GM19452 (cell line): ENCODE results near the gene ATXN1.
"Not testable (repeated sequence)": the region's sequence is repeated elsewhere in the genome, so short reads cannot be mapped to it uniquely, and the experiment has no call there.

Experiments used
- ATAC-seq: cut with Tn5 transposase; IDR thresholded peaks from one replicate; pipeline ENCODE4 v1.9.1; 2021; ENCODE audit not compliant: unreplicated experiment

The ATXN1 gene

DNA sequence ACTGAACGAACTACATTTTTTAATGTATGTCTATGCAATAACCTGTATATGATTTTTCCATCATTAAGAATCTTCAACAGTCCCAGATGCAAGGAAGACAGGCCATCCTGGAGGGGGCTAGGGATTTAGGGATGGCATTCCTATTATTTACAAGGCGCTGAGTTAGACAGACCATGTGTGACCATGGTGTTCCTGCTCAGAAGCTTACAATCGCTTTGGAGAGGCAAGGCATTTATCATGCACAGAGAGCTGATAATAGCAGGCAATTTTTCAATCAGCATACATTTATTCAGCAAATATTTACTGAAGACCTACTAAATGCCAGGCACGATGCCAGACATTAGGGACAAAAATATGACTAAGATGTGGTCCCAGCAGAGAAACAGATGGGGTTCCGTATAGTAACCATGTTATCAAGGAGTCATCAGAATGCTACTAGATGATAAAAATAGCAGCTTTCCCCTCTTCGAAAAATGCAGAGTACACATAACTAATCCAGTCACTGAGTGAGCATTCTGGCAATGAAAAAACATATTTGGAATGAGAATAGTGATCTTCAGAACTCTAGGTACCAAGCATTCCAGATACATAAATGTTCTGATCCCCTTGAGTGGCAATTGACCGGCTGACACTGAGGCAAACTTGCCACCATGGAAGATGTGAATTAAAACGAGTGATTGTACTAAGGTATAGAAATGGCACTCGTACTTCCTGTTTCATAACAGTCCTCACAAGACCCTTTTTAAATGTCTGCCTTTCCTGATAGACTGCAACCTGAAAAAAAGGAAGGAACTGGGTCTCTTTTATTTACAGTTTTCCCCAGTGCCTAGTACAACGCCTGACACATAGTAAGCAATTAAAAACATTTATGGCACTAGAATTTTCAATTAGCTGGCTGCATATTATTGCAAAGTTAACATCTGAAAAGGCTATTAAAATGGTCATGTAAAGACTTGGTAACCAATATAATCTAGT, 135.7 kb downstream of the ATXN1 start:
- ATAC-seq = no peak

- no peak for ATAC-seq
These were observed 136.5 kb downstream of the ATXN1 start for GRCh38 chr6:16624636-16625290.

DNA sequence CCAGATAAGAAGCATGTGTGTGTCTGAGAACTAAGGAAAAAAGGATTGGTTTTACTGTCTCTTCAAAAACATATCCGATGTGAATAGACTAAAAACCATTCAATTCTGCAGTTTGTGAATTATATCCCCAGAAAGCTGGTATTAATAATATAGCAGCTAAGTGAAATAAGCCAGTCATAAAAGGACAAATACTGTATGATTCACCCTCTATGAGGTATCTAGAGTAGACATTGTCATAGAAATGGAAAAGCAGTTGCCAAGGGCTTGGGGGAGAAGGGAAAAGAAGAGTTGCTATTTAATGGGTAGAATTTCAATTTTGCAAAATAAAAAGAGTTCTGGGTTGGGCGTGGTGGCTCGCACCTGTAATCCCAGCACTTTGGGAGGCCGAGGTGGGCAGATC, 137.5 kb downstream of the ATXN1 start:
- ATAC-seq = no peak

DNA sequence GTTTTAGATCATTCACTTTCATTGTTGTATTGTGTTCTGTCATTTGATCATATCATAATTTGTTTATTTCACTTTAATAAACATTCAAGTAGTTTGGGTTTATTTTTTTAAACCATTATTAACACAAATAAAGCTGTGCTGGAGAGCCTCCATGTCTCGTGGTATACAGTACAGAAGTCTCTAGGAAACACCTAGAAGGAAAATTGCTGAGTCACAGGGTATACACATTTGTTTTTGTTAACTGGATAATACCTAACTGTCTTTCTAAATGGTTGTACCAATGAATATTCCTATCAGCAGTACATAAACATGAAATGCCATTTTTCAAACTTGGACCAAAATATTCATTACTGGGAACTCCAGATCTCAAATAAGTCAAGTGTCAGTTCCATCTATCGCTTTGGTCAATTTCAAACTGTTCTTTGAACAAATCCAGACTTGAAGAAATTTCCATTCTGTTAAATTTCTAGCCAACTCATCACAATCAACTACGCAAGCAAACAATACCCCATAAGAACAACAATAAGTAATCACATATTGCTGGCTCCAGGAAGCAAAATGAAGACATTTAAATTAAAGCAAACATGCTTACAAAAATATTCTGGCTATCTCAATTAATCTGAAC, 138.1 kb downstream of the ATXN1 start:
- ATAC-seq = no peak

GRCh38 chr6:16622193-16622592, 139.1 kb downstream of the ATXN1 start:
- ATAC-seq = no peak

GRCh38 chr6:16621002-16621401, 140.3 kb downstream of the ATXN1 start:
- ATAC-seq = no peak

DNA sequence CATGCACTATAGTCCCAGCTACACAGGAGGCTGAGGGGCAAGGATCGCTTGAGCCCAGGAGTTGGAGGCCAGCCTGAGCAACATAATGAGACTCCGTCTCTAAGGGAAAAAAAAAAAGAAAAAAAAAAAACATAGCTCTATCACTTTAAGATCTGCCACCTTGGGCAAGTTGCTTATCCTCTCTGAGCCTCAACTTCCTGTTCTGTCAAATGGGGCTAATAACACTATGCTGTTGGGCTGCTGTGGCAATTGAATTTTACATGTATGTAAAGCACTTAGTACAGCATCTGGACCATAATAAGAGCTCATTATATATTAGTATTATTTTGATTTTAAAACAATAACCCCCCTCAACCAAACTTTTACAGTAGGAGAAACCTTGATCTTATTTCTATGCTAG, 141.5 kb downstream of the ATXN1 start:
- ATAC-seq = no peak

DNA sequence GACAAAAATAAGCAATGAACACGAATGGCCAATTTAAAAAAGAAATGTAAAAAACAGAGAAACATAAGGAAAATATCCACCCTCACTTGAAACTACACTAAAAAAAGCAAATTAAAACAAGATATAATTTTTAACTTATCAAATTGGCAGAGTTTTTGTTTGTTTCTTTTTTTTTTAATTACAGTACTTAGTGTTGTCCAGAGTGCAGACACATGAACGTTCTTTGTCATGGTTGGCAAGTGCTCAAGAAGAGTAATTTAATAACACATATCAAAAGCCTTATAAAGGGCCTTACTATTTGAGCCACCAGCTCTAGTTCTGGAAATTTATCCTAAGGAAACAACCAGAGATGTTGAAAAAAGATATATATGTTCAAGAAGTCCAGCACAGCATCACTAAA, 142.3 kb downstream of the ATXN1 start:
- no peak for ATAC-seq

DNA sequence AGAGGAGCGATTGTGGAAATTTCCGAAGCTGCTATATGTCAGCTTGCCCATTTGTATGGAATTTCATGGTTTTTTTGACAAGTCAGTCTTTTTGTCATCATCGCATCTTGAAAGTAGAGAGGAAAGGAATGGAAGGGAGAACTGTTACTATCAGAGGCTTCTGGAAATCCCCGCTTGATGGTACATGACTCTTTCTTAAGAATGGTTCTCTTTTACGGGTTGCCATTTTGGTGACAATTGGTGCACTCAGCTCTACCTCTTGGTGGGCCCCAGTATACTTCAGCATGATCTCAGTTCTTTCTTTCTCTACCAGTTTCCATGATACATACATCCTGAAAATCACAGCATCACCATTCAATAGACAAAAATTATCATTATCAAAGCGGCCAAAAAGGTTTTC, 146.0 kb downstream of the ATXN1 start:
- ATAC-seq = not testable (repeated sequence)

- ATAC-seq = not testable (repeated sequence)
These were observed 147.1 kb downstream of the ATXN1 start for GRCh38 chr6:16614143-16614542.

DNA sequence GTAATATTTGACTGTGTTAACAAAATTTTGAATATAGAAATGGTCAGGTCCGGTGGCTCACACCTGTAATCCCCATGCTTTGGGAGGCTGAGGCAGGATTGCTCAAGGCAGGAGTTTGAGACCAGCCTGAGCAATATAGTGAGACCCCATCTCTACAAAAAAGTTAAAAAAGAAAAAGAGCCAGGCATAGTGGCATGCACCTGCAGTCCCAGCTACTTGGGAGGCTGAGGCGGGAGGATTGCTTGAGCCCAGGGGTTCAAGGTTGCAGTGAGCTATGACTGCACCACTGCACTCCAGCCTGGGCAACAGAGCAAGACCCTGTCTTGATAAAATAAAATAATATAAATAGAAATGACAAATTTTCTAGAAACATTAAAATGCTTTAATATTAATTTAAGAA, 147.8 kb downstream of the ATXN1 start:
- not testable (repeated sequence) for ATAC-seq

DNA sequence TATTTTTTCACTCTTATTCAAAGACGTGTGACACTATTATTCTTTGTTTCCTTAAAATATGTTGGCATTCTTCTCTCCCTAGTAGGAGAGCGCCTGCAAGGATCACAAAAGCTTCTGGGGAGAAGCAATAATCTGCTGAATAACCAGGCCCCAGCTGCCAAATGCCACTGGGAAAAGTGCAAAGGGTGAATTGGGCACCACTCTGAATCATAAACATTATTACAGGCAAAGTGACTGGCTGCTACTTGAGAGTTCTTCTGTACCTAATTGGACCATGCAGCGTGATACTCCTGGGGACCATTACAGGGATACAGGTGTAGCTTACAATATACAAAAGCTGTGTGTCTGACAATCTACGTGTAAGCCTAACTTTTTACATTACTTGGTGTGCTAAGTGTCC, 152.8 kb downstream of the ATXN1 start:
- ATAC-seq = no peak

GRCh38 chr6:16602035-16602434, 159.2 kb downstream of the ATXN1 start:
- ATAC-seq = peak; percentile 72

- ATAC-seq = no peak
These were observed 160.6 kb downstream of the ATXN1 start for GRCh38 chr6:16600701-16601100.

- no peak for ATAC-seq
These were observed 161.2 kb downstream of the ATXN1 start for GRCh38 chr6:16600026-16600425.

GRCh38 chr6:16596616-16597331, 164.5 kb downstream of the ATXN1 start:
- ATAC-seq = no peak

DNA sequence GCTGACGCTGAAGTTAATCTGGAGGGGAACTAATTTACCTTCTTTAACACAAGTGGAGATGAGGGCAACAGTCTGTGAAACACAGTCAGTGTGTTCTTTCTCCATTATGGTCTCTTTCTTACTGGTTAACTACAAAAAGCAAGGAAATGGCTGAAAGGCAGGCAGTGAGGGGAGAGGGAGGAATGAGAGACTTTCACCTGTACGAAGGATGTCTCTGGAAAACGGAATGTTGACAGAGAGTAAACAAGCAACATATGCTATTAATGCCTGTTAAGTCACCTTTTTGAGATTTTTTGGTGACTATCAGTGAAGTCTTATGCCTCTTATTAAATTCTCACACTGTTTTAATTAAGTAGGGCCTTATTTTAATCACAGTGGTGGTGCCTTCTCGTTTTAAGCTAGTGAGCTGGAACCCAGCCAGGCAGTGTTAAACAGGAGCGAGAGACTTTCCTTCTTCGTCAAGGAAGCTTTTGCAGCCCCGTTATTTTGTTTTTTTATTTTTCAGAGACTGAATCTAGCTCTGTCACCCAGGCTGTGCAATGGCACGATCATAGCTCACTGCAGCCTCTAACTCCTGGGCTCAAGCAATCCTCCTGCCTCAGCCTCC, 165.6 kb downstream of the ATXN1 start:
- no peak for ATAC-seq

DNA sequence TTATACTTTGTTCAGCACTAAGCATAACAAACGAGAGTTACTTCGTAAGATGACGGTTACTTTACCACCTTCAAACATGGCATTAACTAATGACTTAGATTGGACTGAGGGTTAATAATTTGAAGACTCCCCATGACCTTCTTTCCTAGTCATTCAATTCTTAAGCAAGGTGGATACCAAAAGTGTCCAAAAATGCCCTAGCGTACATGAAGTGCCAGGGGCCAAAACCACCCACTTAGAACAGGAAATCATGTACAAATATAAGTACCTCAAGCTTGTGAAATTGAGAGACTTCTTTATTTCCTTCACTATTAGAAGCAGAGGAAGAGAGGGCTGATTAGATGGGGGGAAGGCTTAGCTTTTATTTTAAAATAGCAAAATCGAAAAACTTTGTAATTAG, 166.4 kb downstream of the ATXN1 start:
- no peak for ATAC-seq

- ATAC-seq = peak; percentile 3
These were observed 168.9 kb downstream of the ATXN1 start for GRCh38 chr6:16592223-16592911.
